Myocyte (in vitro differentiated cells): Measurements from ENCODE around the gene CMIP. TPM values are rescaled to one million over a fixed set of nuclear protein-coding genes. Genes with fewer than 3 reads are reported as not detected.
"Not testable (repeated sequence)": the region's sequence is repeated elsewhere in the genome, so short reads cannot be mapped to it uniquely, and the experiment has no call there.

Experiments
- DNase-seq: peaks from one replicate; pipeline ENCODE4 v3.0.0-alpha.2; 2012; ENCODE audit warnings: low read depth
- polyA plus RNA-seq: library from polyadenylated mRNA; unstranded; fragments of >200 nt; gene quantifications from one replicate; pipeline ENCODE4 v1.2.1, GENCODE V29; 2012; ENCODE audit warnings: missing spikeins
- total RNA-seq: library from RNA; depleted of rRNA; stranded (reverse); fragments of >200 nt; gene quantifications from 2 replicates; pipeline ENCODE4 v1.2.3, GENCODE V29; 2014

The CMIP gene
- 13.5 and 20.0 TPM in 2 replicates for total RNA-seq
- polyA plus RNA-seq: 76.5 TPM

- peak; percentile 74 for DNase-seq
These were observed at the start of gene CMIP for GRCh38 chr16:81444448-81445121. Gene CMIP (plus strand): TSS chr16:81444808.

DNA sequence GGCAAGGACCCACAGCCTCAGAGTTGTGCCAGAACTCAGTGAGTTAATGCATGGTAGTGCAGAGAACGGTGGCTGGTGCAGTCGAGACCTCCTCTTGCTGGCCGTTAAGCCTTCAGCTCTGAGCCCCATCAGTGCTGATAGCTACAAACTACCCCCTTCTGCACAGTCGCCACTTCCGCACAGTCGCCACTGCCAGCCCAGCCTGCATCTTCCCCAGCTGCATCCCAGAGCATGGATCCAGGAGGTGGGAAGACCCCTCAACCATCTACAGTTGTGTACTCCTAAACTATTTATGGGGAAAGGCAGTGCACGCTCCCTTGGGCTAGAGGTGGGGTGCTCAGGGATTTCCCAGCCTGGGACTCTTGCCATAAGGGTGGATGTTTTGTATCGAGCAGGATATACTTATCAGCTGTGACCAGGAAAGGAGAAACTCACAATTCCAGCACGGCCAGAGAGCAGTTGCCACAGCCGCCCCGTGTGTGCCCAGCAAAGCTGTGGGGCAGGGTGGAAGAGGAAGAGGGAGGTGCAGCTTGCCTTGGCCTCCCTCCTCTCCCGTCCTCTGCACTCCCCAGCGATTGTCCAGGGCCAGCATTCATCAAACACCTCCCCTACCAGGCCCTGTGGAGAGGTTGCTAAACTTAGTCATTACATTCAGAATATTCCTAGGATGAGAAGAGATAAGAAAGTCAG is 49.5 kb upstream of the CMIP start:
- DNase-seq: no peak

GRCh38 chr16:81397058-81397878 is 47.3 kb upstream of the CMIP start:
- DNase-seq: no peak

DNA sequence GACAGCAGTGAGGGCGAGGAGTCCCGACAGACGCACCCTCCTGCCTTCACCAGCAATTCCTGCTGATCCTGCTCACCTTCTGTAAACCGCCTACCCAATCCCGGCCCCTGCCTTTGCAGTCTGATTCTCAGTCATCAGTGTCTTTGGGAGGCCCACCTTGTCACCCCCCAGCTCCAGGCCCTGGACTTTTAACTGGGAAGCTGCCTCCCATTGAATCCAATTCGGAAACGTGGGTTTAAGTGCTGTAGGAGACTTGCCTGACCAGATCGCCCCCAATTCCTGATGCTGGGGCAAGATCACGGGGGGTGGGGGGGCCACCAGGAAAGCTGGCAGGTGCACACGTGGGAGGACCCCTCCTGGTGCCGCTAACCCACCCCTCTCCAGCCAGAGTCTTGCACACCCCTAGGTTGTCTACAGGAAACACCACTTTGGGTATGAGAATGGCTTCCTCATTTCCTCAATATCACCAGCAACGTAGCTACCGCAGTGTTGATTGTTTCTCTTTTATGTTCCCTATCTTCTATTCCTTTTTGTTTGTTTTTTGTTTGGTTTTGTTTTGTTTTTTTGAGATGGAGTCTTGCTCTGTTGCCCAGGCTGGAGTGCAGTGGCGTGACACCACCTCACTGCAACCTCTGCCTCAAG is 46.6 kb upstream of the CMIP start:
- no peak for DNase-seq

DNA sequence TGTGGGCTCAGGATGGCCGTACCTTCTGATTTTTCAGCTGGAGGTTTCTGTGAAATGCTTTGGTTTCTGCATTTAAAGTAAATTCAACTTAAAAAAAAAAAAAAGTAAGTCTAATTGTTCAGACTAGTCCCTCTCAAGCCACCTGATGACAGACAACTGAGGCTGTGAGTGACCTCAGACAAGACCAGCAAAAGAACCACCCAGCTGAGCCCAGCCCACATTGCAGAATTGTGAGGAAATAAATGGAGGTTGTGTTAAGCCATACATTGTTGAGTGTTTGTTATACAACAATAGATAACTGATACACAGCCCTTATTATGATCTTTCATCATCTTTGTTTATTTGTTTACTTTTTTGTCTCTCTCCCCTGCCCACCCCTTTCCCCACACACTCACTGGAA is 44.7 kb upstream of the CMIP start:
- no peak for DNase-seq

DNA sequence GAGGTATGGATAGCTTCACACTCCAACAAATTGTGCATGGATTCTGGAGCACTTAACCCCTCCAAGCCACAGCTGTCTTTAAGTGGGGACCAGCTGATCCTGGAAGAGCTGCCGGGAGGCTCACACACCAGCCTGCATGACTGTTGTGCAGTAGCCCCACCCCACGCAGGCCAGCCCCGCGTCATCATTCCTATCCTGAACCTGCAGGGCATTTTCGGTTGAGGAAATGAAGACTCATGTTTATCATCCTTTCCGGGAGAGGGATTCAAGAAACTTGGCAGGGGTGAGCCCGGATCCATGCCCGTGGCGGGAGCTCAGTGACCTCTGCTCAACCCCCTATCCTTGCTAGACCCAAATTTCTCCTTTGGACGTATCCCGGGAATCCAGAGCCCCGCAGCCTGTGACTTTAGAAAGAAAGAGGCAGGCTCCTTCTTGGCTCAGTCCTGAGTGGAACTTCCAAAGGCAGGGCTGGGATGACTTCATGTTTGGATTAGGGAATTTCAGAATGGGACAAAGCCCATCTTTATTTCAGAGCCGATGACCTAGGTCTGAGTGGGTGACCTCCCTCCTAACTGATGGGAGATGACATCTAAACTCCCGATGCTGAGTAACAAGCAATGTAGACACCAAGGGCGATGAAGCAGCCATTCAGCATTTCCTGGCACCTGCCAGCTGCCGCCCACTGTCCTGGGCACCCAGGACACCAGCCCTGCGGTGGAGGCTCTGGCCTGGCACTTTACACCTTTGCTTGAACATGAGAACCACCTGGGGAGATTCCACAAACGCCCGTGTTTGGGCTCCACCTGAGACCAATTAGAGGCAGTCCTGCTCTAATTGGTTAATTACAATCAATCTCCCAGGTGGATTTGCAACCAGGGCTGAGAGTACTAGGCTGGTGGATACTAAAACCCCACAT is 43.3 kb upstream of the CMIP start:
- peak; percentile 4 for DNase-seq

DNA sequence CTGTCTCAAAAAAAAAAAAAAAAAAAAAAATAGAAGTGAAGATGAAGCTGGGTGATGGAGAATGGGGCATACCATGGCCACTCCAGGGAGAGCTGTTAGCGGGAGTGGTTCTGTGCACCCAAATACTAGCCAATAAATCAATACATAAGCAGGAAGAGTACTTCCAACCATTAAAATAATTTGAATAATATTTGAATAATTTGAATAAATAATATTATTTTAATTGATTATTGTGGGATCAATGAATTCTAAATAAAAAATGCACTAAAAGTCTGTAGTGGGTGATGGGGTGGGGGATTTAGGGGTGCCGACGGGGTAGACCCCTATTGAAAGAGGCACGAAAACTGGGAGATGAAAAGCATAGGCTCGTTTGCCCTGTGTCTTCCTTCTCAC is 41.4 kb upstream of the CMIP start:
- no peak for DNase-seq

DNA sequence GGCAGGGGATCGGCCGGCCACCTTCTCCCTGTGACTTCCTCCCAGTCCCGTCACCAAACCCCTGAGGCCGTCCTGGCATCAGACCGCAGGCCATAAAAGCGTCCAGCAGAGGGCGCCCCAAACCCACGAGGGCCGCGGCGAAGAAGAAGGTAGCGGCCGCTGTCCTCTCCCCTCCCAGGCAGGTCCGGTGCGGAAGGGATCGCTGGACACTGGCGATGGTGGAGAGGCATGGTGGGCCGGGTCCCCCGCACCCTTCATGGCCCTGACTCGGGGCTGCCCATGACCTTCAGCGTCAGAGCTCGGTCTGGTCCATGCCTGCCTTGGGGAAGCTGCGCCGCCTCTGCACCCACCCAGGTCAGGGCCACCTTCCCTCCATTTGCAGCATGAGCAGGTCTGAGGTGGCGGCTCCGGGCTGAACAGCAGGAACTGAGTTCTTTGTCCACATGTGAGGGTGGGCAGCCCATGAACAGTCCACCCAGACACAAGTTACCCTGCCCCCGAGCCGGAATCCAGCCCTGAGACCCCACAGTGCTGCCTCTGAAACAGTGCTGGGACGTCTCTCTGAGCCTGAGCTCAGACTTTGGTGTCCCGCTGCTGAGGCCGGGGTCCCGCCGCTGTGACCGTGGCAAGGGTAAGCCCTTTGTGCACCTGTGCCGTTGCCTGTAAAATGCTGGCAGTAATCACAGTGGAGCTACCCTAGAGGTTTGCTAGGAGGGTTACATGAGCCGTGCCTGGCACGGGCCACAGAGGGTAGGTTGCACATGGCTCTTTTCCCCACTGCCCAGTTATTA is 40.8 kb upstream of the CMIP start:
- peak; percentile 78 for DNase-seq

GRCh38 chr16:81405002-81405401 is 39.6 kb upstream of the CMIP start:
- DNase-seq: not testable (repeated sequence)

- DNase-seq: peak; percentile 67
These were observed 38.9 kb upstream of the CMIP start for GRCh38 chr16:81405702-81406113.

DNA sequence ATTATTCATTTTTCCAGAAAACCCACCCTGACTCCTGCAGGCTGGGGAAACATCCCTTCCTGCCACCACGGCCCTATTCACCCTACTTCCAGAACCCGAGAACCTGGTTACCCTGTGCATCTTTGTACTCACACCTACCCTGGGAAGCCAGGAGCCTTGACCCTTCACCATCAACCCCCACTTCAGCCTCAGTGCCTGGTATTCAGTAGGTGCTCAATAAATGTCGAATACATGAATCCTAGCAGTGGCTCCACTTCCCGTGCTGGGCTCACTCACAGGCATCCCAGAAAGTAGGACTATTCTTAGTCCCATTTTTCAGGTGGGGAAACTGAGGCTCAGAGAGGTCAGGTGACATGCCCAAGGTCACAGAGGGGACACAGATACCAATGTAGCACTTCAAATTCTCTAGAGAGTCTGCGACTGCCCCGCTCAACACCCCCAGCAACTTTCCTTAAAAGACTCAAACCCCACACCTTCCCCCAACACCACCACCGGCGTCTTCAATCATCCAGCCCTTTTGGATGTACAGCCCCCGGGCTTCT is 36.1 kb upstream of the CMIP start:
- DNase-seq: no peak

DNA sequence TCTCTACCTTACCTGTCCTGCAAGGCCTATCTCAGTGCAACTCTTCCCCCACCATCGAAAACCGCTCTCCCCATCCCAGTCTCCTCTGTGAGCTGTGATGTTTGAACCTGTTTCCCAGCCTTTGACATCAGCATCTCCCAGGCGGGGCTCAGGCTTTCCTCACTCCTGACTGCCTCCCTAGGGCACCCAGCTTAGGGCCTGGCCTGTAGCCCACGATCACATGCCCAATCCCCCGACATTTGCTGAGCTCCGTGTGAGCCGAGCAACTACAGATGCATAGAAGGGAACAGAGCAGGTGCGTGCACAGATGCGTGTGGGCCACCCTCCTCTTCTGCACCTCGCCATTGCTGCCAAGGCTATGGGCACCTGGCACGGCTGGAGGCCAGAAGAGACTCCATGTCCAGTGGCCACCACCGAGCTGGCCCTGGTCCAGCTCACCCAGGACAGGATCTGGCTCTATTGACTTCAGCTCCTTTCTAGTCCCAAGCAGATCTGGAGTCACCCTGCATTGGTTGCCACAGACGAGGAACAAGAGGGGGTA is 35.5 kb upstream of the CMIP start:
- DNase-seq: peak; percentile 2

DNA sequence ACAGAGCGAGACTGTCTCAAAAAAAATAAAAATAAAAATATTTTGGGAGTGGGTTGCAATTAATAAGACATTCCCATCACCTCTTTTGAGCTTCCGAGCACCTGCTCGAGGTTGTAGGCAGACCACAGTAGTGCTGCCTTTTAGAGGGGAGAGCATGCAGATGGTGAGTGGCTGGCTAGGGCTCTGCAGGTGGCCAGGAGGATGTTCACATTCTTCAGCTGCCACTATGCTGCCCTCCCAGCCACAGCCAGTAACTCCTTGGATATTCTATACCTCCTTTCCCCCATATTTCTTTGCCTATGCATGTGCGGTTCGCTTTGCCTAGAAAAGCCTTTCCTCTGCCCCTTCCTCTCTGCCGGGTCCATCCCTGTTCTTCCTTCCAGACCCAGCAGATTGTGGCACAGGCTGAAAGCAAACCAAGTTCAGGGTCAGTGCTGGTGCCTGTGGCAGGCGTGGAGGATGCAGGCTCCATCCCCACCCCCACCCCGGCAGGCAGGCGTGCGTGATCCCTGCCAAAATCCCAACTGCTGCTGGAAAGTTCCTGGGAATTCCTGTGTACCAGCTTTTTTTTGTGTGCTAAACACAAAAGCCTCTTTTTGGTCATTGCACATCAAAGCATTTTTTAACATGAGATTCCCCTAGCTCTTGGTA is 33.8 kb upstream of the CMIP start:
- peak; percentile 3 for DNase-seq

GRCh38 chr16:81413245-81413990 is 31.2 kb upstream of the CMIP start:
- DNase-seq: no peak

- DNase-seq: no peak
These were observed 28.9 kb upstream of the CMIP start for GRCh38 chr16:81415751-81416150.

GRCh38 chr16:81416749-81417148 is 27.9 kb upstream of the CMIP start:
- DNase-seq: no peak

- no peak for DNase-seq
These were observed 27.4 kb upstream of the CMIP start for GRCh38 chr16:81417210-81417609.

DNA sequence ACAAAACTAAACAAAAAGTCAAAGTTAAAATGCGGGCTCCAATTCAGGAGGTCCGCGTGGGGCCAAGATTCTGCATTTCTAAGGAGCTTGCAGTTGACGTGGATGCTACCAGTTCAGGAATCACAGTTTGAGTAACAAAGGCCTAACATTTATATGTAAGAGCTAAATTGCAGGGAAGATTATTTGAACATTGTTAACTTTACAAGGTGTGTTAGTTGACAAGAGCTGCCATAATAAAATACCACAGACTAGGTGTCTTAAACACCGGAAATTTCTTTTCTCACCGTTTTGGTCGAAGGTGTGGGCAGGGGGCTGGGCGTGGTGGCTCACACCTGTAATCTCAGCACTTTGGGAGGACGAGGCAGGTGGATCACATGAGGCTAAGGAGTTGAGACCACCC is 24.8 kb upstream of the CMIP start:
- no peak for DNase-seq
